C4-2B (cell line): ENCODE measurements around the gene NOX5.

Source experiments
- H3K27ac ChIP-seq: fragments of 450-650 bp; 2 replicates; pipeline ENCODE4 v1.5.1; 2017
- CTCF ChIP-seq: fragments of 450-650 bp; conservative IDR thresholded peaks from 2 replicates; pipeline ENCODE4 v1.5.1; 2017; ENCODE audit warnings: mild to moderate bottlenecking
- ZFX ChIP-seq: fragments of 450-650 bp; IDR thresholded peaks from 2 replicates; pipeline ENCODE4 v1.6.1; 2017

NOX5 gene

DNA sequence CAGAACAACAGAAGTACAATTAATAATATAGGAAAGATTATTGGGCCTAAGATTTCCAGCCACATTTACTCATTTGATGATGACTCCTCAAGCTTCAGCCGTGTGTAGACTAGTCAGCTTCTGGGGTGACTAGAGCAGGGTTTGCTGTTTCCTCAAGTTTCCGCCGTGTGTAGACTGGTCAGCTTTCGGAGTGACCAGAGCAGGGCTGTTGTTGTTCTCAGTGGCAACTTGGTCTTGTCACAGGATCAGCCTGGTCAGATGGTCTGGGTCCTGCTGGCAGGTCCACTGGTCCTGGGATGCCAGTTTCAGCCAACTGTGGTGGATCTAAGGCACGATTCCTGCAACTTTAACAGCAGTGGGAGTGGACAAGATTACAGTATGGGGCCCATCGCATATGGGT, 21.8 kb upstream of the NOX5 start:
- H3K27ac ChIP-seq = no peak overlapping the region
- TF ChIP-seq ZFX (no peak), CTCF (no peak)

DNA sequence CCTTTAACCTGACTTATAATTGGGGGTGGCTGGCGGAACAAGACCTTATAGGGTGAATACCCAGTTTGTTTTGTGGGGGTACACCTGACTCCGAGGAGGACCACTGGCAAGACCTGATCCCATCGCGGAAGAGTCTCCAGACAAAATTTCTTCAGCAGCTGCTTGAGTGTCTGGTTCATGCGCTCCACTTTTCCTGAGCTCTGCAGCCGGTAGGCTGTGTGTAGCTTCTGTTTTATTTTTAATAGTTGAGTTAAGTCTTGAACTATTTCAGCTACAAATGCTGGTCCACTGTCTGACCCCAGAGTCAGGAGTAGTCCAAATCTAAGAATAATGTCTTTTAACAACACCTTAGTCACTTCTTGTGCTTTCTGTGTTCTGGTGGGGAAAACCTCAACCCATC, 21.2 kb upstream of the NOX5 start:
- no peak overlapping the region for H3K27ac ChIP-seq
- TF ChIP-seq CTCF (no peak), ZFX (no peak)

- TF ChIP-seq ZFX = no peak
- TF ChIP-seq CTCF = no peak
- no peak overlapping the region for H3K27ac ChIP-seq
Observed at GRCh38 chr15:68994149-68994548, 20.3 kb upstream of the NOX5 start.

GRCh38 chr15:68994981-68995761, 19.3 kb upstream of the NOX5 start:
- H3K27ac ChIP-seq = no peak overlapping the region
- TF ChIP-seq ZFX (no peak), CTCF (no peak)

GRCh38 chr15:68997050-68997449, 17.4 kb upstream of the NOX5 start:
- H3K27ac ChIP-seq = no peak overlapping the region
- no peak for TF ChIP-seq ZFX
- TF ChIP-seq CTCF = no peak

DNA sequence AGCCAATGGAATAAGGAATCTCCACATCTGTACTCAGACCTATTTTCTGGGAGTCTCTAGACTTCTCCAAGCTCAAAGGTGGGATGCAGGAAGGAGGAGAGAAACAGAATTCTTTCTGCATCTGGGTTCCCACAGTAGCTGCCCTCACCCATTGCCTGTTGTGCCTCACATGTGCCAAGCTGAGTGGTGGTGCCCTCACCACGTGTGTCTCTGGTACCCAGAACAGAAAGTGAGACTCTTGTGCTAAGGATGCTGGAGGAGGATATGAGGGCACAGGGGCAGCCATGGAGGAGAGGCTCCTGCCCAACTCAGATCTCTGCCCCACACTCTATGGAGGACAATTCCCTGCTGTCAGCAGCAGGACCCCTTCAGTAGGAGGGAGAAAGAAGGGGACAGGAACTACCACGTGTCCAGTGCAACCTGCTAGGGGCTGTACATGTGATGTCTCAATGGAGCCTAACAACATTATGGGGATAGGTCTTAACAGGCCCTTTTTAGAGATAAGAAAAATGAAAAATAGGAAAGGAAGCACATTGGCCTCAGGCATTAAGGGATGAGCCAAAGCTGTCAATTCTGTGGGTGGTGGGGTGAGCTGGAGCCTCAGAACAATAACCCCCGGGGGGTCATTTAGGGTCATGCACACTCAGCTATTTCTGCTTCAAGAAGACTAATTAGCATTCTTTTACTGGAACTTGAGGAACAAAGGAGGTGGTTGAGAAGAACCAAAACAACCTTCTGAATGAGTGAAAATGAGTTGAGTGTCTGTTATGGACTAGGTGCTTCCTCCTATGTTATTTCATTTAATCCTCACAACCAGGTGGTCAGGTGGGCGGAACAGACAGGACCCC, 16.3 kb upstream of the NOX5 start:
- no peak for TF ChIP-seq ZFX
- no peak overlapping the region for H3K27ac ChIP-seq

GRCh38 chr15:68999091-68999490, 15.4 kb upstream of the NOX5 start:
- no peak for TF ChIP-seq CTCF
- H3K27ac ChIP-seq = no peak overlapping the region
